ENCODE data around the gene TSSC4. TPM values are rescaled to one million over a fixed set of nuclear protein-coding genes. Genes with fewer than 3 reads are reported as not detected.
A peak's percentile ranks its signal among the peaks of the same experiment; 100 is the strongest.

TSSC4 gene
- total RNA-seq, 1 donor from 2014 or later = 70.8 TPM

DNA sequence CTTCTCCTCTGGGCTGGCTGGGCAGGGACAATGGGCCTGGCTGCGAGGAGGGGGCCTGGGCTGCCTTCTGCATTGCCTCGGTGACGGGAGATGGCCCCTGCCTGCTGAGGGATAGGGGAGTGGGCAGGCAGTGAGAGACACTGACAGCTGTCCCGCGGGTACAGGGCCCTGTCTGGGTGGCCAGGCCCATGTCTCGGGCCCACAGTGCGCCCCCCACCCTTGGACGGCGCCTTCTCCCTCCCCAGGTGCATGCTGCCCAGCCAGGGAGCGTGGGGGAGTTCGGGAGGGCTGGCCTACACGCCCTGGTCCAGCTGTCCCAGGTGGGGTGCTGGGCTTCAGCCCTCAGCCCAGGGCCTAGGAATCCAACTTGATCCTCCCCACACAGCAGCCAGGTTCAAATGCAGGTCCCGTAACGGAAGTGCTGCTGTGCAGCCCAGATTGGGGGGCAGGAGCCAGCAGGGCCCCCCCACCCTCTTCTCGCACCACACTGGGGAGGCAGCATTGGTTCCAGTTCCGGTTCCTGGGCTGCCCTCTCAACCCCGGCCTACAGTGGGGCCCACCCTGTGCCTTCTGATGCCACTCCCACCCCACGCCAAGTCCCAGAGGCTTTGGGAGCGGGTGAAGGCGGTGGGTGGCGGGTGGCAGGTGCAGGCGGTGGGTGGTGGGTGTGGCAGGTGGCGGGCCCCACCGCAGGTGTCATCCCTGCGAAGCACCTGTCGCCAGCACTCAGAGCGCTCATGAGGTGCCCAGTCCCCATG lies 7.3 kb upstream of the TSSC4 start:
- no peak for DNase-seq (ENCODE audit: low spot score)
- no peak overlapping the region for H3K4me3 Mint-ChIP-seq
- peaks cover 2% of the 10 kb centered on the region for H3K36me3 Mint-ChIP-seq (ENCODE audit: low read depth)
- no peaks in the 10 kb centered on the region for H3K9me3 Mint-ChIP-seq
- no peak overlapping the region for H3K27ac Mint-ChIP-seq
- intact Hi-C loops (cut with micrococcal nuclease) = no loop called here
- H3K4me1 Mint-ChIP-seq (ENCODE audit: low read depth) = peaks cover 15% of the 10 kb centered on the region
- H3K27me3 Mint-ChIP-seq (ENCODE audit: insufficient read depth) = no peaks in the 10 kb centered on the region

GRCh38 chr11:2393941-2394817 lies 6.4 kb upstream of the TSSC4 start:
- Mint-ChIP-seq H3K4me3 (no peak overlapping the region), H3K27ac (no peak overlapping the region), H3K36me3 (ENCODE audit: low read depth) (peaks cover 2% of the 10 kb centered on the region), H3K27me3 (ENCODE audit: insufficient read depth) (no peaks in the 10 kb centered on the region), H3K9me3 (no peaks in the 10 kb centered on the region), H3K4me1 (ENCODE audit: low read depth) (peaks cover 12% of the 10 kb centered on the region)
- no peak for DNase-seq (ENCODE audit: low spot score)
- intact Hi-C loops (cut with micrococcal nuclease) = no loop called here

GRCh38 chr11:2394818-2395105 lies 5.8 kb upstream of the TSSC4 start:
- Mint-ChIP-seq H3K27ac (no peak overlapping the region), H3K9me3 (no peaks in the 10 kb centered on the region), H3K27me3 (ENCODE audit: insufficient read depth) (no peaks in the 10 kb centered on the region), H3K36me3 (ENCODE audit: low read depth) (peaks cover 2% of the 10 kb centered on the region), H3K4me3 (no peak overlapping the region), H3K4me1 (ENCODE audit: low read depth) (peaks cover 6% of the 10 kb centered on the region)
- intact Hi-C loops (cut with micrococcal nuclease) = no loop called here
- DNase-seq (ENCODE audit: low spot score) = no peak

DNA sequence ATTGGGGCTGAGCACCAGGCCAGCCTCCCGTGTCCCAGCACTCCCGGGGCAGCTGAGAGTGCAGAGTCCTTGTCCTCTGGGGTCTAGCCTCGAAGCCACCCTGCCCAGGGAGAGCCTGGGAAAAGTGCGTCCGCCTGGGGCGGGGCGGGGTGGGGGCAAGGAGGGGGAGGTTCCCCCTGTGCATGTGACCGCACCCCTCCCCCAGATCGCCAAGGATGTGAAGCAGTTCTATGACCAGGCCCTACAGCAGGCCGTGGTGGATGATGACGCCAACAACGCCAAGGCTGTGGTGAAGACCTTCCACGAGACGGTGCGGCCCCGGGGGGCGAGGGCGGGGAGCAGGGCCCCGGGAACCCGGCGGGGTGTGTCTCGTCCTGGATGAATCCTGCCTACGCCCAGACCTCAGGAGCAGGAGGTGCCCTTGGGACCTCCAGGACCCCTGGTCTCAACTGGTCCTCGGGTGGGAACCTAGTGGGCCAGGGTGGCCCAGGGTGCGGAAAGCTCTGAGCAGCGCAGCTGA lies 5.3 kb upstream of the TSSC4 start:
- H3K4me1 Mint-ChIP-seq (ENCODE audit: low read depth) = peaks cover under 1% of the 10 kb centered on the region
- no peaks in the 10 kb centered on the region for H3K9me3 Mint-ChIP-seq
- H3K27ac Mint-ChIP-seq = no peak overlapping the region
- intact Hi-C loops (cut with micrococcal nuclease) = no loop called here
- no peaks in the 10 kb centered on the region for H3K27me3 Mint-ChIP-seq (ENCODE audit: insufficient read depth)
- no peak overlapping the region for H3K4me3 Mint-ChIP-seq
- no peak for DNase-seq (ENCODE audit: low spot score)
- peaks cover 2% of the 10 kb centered on the region for H3K36me3 Mint-ChIP-seq (ENCODE audit: low read depth)

- intact Hi-C loops (cut with micrococcal nuclease) = no loop called here
- Mint-ChIP-seq H3K27ac (no peak overlapping the region), H3K36me3 (ENCODE audit: low read depth) (peaks cover 3% of the 10 kb centered on the region), H3K4me1 (ENCODE audit: low read depth) (no peaks in the 10 kb centered on the region), H3K27me3 (ENCODE audit: insufficient read depth) (no peaks in the 10 kb centered on the region), H3K4me3 (no peak overlapping the region), H3K9me3 (no peaks in the 10 kb centered on the region)
- DNase-seq (ENCODE audit: low spot score) = no peak
These were observed 4.7 kb upstream of the TSSC4 start for GRCh38 chr11:2395856-2396255.

GRCh38 chr11:2396471-2396870 lies 4.1 kb upstream of the TSSC4 start:
- Mint-ChIP-seq H3K4me1 (ENCODE audit: low read depth) (no peaks in the 10 kb centered on the region), H3K36me3 (ENCODE audit: low read depth) (peaks cover 5% of the 10 kb centered on the region), H3K27ac (no peak overlapping the region), H3K27me3 (ENCODE audit: insufficient read depth) (no peaks in the 10 kb centered on the region), H3K9me3 (no peaks in the 10 kb centered on the region), H3K4me3 (no peak overlapping the region)
- intact Hi-C loops (cut with micrococcal nuclease) = no loop called here
- DNase-seq (ENCODE audit: low spot score) = no peak

DNA sequence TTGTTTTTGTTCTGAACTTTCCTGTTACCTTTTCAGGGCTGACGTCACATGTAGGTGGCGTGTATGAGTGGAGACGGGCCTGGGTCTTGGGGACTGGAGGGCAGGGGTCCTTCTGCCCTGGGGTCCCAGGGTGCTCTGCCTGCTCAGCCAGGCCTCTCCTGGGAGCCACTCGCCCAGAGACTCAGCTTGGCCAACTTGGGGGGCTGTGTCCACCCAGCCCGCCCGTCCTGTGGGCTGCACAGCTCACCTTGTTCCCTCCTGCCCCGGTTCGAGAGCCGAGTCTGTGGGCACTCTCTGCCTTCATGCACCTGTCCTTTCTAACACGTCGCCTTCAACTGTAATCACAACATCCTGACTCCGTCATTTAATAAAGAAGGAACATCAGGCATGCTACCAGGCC lies 3.5 kb upstream of the TSSC4 start:
- Mint-ChIP-seq H3K36me3 (ENCODE audit: low read depth) (peaks cover 5% of the 10 kb centered on the region), H3K4me3 (no peak overlapping the region), H3K4me1 (ENCODE audit: low read depth) (no peaks in the 10 kb centered on the region), H3K27ac (no peak overlapping the region), H3K9me3 (no peaks in the 10 kb centered on the region), H3K27me3 (ENCODE audit: insufficient read depth) (no peaks in the 10 kb centered on the region)
- intact Hi-C loops (cut with micrococcal nuclease) = no loop called here
- DNase-seq (ENCODE audit: low spot score) = no peak

- Mint-ChIP-seq H3K36me3 (ENCODE audit: low read depth) (peaks cover 8% of the 10 kb centered on the region), H3K9me3 (no peaks in the 10 kb centered on the region), H3K27ac (peak overlapping the region; percentile 84), H3K27me3 (ENCODE audit: insufficient read depth) (no peaks in the 10 kb centered on the region), H3K4me1 (ENCODE audit: low read depth) (no peaks in the 10 kb centered on the region), H3K4me3 (peak overlapping the region; percentile 92)
- intact Hi-C loops (cut with micrococcal nuclease) = no loop called here
- DNase-seq (ENCODE audit: low spot score) = no peak
These were observed 1.7 kb upstream of the TSSC4 start for GRCh38 chr11:2398664-2399355.

DNA sequence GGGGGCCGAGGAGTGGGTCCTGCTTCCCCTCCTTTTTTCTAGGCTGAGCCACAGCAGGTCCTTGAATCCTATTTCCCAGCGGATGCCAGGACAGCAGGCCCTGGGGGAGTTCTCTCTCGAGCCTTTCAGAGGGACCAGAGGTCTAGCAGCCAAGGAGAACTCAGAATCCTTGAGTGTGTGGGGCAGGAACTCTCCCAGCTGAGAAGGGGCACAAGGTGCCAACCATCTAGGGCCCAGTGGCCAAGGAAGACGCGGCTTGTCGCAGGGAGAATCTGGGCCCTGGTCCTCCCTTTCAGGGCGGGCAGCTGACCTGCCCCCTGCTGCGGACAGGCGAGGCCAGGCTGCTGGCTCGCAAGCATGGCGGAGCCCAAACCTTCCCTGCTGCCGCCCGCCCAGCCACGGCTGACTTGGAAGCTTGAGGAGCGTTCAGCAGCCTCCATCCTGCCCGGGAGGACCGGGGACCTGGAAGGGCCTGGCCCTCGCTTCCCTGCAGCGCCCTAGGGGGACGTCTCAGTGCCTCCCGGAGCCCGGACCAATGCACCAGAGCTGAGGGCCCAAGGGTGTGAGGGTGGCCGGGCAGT lies 972 bp upstream of the TSSC4 start:
- H3K27ac Mint-ChIP-seq = peak overlapping the region; percentile 84
- H3K4me1 Mint-ChIP-seq (ENCODE audit: low read depth) = no peaks in the 10 kb centered on the region
- H3K9me3 Mint-ChIP-seq = no peaks in the 10 kb centered on the region
- intact Hi-C loops (cut with micrococcal nuclease) = loop anchor here (1.0 to 5.0 kb wide), 11 partner anchors 21 to 1023 kb away; partner anchors contain the start of genes LSP1, NAP1L4, PHLDA2 and TRPM5
- peak overlapping the region; percentile 92 for H3K4me3 Mint-ChIP-seq
- no peak for DNase-seq (ENCODE audit: low spot score)
- no peaks in the 10 kb centered on the region for H3K27me3 Mint-ChIP-seq (ENCODE audit: insufficient read depth)
- peaks cover 8% of the 10 kb centered on the region for H3K36me3 Mint-ChIP-seq (ENCODE audit: low read depth)

GRCh38 chr11:2400762-2401435 lies 349 bp downstream of the TSSC4 start:
- Mint-ChIP-seq H3K4me3 (peak overlapping the region; percentile 92), H3K36me3 (ENCODE audit: low read depth) (peaks cover 8% of the 10 kb centered on the region), H3K9me3 (no peaks in the 10 kb centered on the region), H3K4me1 (ENCODE audit: low read depth) (no peaks in the 10 kb centered on the region), H3K27me3 (ENCODE audit: insufficient read depth) (no peaks in the 10 kb centered on the region), H3K27ac (peak overlapping the region; percentile 84)
- intact Hi-C loops (cut with micrococcal nuclease) = loop anchor here (1.0 to 5.0 kb wide), 11 partner anchors 19 to 1021 kb away; partner anchors contain the start of genes LSP1, NAP1L4, PHLDA2 and TRPM5
- no peak for DNase-seq (ENCODE audit: low spot score)

GRCh38 chr11:2401436-2401984 lies 960 bp downstream of the TSSC4 start:
- no peaks in the 10 kb centered on the region for H3K4me1 Mint-ChIP-seq (ENCODE audit: low read depth)
- intact Hi-C loops (cut with micrococcal nuclease) = loop anchor here (5.0 kb wide), 1 partner anchor 549 kb away; the partner anchor contains the start of gene LSP1
- peaks cover 8% of the 10 kb centered on the region for H3K36me3 Mint-ChIP-seq (ENCODE audit: low read depth)
- H3K4me3 Mint-ChIP-seq = peak overlapping the region; percentile 92
- H3K27me3 Mint-ChIP-seq (ENCODE audit: insufficient read depth) = no peaks in the 10 kb centered on the region
- peak overlapping the region; percentile 72 for H3K27ac Mint-ChIP-seq
- H3K9me3 Mint-ChIP-seq = no peaks in the 10 kb centered on the region
- DNase-seq (ENCODE audit: low spot score) = no peak

DNA sequence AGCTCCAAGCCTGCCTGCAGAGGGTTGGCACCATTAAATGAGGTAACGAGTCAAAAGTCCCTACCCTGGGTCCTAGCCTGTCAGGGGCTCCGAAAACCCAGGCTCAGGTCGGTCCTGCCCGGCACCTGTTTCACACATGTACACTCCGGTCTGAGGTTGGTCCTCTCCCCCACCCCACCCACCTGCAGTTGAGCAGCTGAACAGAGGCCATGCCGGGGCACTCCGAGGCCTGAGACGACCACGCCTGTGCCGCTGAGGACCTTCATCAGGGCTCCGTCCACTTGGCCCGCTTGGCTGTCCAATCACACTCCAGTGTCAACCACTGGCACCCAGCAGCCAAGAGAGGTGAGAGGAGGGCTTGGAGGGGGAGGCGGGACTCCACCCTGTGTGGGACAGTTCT lies 1.6 kb downstream of the TSSC4 start:
- DNase-seq (ENCODE audit: low spot score) = no peak
- Mint-ChIP-seq H3K36me3 (ENCODE audit: low read depth) (peaks cover 8% of the 10 kb centered on the region), H3K4me1 (ENCODE audit: low read depth) (no peaks in the 10 kb centered on the region), H3K27ac (no peak overlapping the region), H3K9me3 (no peaks in the 10 kb centered on the region), H3K4me3 (peak overlapping the region; percentile 92), H3K27me3 (ENCODE audit: insufficient read depth) (no peaks in the 10 kb centered on the region)
- intact Hi-C loops (cut with micrococcal nuclease) = loop anchor here (5.0 kb wide), 1 partner anchor 550 kb away; the partner anchor contains the start of gene LSP1

Measured in activated T-helper 1 cell treated with anti-CD3 and anti-CD28 coated beads, Interleukin-12 subunit alpha, Interleukin-12 subunit beta, Interleukin-2, Interleukin-4 antibody, amounts not matched to agents 30 ng/mL and 10 ng/mL and 1 ng/mL, durations not matched to agents 14 hours and 24 hours and 36 hours (primary cell).